ENCODE data around the gene OR4D11.

The OR4D11 gene

GRCh38 chr11:59550368-59550841 lies 47.0 kb downstream of the OR4D11 start:
- peak; percentile 79 for DNase-seq

GRCh38 chr11:59550842-59551658 lies 47.7 kb downstream of the OR4D11 start:
- DNase-seq: peak; percentile 80

DNA sequence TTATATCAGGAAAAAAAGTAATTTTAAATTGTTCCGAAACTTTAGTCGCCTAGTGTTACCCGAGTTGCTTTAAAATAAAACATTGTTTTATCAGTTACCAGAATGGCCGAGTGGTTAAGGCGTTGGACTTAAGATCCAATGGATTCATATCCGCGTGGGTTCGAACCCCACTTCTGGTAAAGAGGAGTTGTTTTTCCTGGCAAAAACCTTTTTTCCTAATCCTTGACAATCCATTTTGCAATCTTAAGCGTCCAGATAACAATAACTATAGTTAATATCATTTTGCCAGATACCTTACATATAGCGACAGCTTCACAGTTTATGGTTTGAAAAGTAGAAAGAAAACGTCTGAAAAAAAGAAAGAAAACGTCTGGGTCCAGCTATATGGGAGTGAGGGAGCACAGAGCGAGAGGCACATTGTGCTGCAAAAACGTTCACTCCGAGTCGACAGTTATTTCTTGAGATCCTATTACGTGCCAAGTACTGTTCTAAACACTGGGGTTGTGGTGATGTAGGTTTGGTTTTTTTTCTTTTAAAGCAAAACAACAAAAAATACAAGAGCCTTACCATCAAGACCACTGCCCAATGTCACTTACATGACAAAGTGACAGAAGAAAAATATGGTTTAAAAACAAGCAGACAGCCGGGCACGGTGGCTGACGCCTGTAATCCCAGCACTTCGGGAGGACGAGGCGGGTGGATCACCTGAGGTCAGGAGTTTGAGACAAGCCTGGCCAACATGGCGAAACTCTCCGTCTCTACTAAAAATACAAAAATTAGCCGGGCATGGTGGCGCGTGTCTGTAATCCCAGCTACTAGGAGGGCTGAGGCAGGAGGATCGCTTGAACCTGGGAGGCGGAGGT lies 48.5 kb downstream of the OR4D11 start:
- DNase-seq: no peak

DNA sequence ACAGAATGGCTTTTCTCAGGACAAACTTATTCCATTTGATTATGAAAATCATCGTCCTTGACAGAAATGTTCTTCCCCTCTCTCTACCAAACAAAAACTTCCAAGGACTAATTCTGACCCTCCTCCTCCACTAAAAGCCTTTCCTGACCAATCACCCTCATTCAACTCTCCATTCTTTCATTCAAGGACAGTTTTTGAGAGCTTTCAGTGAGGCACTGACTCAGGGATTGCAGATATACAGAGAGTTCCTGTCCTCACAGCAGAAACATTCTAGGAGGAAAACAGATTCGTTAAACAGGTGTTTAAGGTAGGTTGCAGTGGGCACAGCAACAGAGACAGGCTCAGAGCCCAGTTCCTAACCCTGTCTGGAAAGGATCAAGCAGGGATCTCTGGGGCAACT lies 49.5 kb downstream of the OR4D11 start:
- DNase-seq: no peak

GRCh38 chr11:59553323-59553722 lies 49.9 kb downstream of the OR4D11 start:
- no peak for DNase-seq
